HUES6 (cell line): ENCODE data around the gene ABHD16A.

ENCODE experiments used
- H3K27ac ChIP-seq: 2 replicates; pipeline ENCODE4 v1.7.0; 2013; ENCODE audit warnings: low read depth, mild to moderate bottlenecking, low read length, inconsistent platforms
- H3K27me3 ChIP-seq: 2 replicates; pipeline ENCODE4 v1.6.1; 2013; ENCODE audit warnings: low read length; ENCODE audit not compliant: control insufficient read depth, insufficient read depth
- H3K36me3 ChIP-seq: 2 replicates; pipeline ENCODE4 v1.6.1; 2013; ENCODE audit warnings: low read length; ENCODE audit not compliant: control insufficient read depth, insufficient read depth
- H3K4me1 ChIP-seq: 2 replicates; pipeline ENCODE4 v1.6.1; 2013; ENCODE audit warnings: low read length; ENCODE audit not compliant: control insufficient read depth, insufficient read depth
- H3K4me3 ChIP-seq: 2 replicates; pipeline ENCODE4 v1.5.1; 2013; ENCODE audit warnings: low read depth, low read length
- H3K9ac ChIP-seq: one replicate; pipeline ENCODE4 v1.6.1; 2013; ENCODE audit warnings: mild to moderate bottlenecking, low read length
- H3K9me3 ChIP-seq: 2 replicates; pipeline ENCODE4 v1.6.1; 2013; ENCODE audit warnings: low read depth, low read length; ENCODE audit not compliant: control insufficient read depth, insufficient read depth

Gene ABHD16A

DNA sequence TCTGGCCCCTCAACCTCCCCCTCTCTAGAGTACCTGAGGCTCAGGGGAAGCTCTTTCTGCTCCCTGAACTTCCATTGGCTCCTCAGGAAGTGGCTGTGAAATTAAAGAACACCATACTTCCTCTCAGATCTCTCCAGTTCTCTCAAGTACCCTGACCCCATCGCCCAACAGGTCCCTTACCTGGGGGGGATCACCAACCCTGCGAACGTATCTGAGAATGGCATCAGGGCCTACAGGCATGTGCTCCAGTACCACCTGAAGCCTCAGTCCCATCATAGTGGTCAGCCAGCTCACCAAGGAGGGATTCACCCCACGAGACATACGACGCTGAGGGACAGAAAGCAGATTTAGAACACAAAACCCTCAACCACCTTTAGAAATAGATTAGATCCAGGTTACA lies 62.5 kb downstream of the ABHD16A start:
- no peaks in the 10 kb centered on the region for H3K4me1 ChIP-seq
- no peak overlapping the region for H3K4me3 ChIP-seq
- no peak overlapping the region for H3K9ac ChIP-seq
- peaks cover 94% of the 10 kb centered on the region for H3K36me3 ChIP-seq
- H3K9me3 ChIP-seq, result no peaks in the 10 kb centered on the region
- no peak overlapping the region for H3K27ac ChIP-seq
- H3K27me3 ChIP-seq, result no peaks in the 10 kb centered on the region

DNA sequence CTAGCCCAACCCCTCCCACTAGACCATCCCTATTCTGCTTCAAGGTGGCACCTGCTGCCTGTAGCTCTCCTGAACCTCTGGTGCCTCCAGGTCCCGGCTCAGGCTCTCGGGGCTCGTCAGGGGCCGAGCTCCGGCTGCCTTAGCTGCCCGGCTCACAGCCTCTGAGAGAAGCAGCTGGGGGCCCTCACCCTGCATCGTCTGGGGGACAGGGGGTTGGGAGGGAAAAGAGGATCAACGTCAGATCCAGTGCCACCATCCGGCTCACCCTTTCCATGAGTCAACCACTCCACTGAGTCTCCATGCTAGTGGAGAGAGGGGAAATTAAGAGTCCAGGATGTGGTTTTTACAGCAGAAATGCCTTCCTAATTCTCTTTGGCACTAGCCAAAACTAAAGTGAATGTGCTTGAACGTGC lies 63.7 kb downstream of the ABHD16A start:
- H3K9ac ChIP-seq, result no peak overlapping the region
- H3K4me3 ChIP-seq, result no peak overlapping the region
- no peaks in the 10 kb centered on the region for H3K27me3 ChIP-seq
- H3K36me3 ChIP-seq, result peaks cover 94% of the 10 kb centered on the region
- H3K27ac ChIP-seq, result no peak overlapping the region
- no peaks in the 10 kb centered on the region for H3K9me3 ChIP-seq
- H3K4me1 ChIP-seq, result no peaks in the 10 kb centered on the region

DNA sequence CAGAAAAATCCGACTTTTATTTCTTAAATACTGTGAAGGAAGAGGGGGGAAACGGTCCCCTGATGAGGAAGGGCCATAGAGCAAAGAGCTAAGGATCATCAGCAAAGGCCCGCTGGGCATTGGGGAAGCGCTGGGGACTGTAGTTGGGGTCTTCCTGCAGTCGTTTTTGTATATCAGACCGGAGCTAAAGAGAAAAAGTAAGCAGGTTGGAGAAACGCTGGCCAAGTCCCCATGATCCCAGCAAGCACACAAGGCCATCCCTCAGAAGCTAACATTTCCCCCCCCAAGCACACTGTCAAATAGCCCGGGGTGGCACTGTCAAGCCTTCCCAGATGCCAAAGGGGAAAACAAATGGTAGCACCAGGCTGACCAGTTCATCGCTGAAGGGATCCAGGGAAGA lies 64.1 kb downstream of the ABHD16A start:
- Histone ChIP-seq H3K4me1 (no peaks in the 10 kb centered on the region), H3K4me3 (no peak overlapping the region), H3K27me3 (no peaks in the 10 kb centered on the region), H3K9me3 (no peaks in the 10 kb centered on the region), H3K36me3 (peaks cover 94% of the 10 kb centered on the region), H3K27ac (no peak overlapping the region), H3K9ac (no peak overlapping the region)
